Suprapubic skin (tissue), 4 donors: ENCODE results near the gene SEMA6B.

Experiments
- CTCF ChIP-seq, 2 donors: fragments of 200-600 bp in 1 of 2; fragments of 450-650 bp in 1 of 2; sonication (generic) in 1 of 2; IDR thresholded peaks; one replicate each; pipeline ENCODE4 v1.5.1; 2016 to 2019; ENCODE audit warnings: antibody characterized with exemption in 2 of 2, mild to moderate bottlenecking in 1 of 2, moderate library complexity in 1 of 2
- POLR2A ChIP-seq, 2 donors: fragments of 450-650 bp; IDR thresholded peaks; one replicate each; pipeline ENCODE4 v1.6.1; 2017; ENCODE audit warnings: antibody characterized with exemption in 2 of 2, mild to moderate bottlenecking in 2 of 2, moderate library complexity in 2 of 2
- POLR2AphosphoS5 ChIP-seq, 3 donors: sonication (generic); formaldehyde crosslinking; IDR thresholded peaks; one replicate each; pipeline ENCODE4 v1.6.1; 2017; ENCODE audit warnings: antibody characterized with exemption in 3 of 3

GRCh38 chr19:4567584-4568071, 8.1 kb upstream of the SEMA6B start:
- TF ChIP-seq CTCF (IDR thresholded peaks at IDR 0.05) (peak; percentile 34 to 65), POLR2AphosphoS5 (IDR thresholded peaks at IDR 0.05) (no peak), POLR2A (IDR thresholded peaks at IDR 0.05) (no peak)
